ENCODE measurements around the gene ATP8A2. TPM values are rescaled to one million over a fixed set of nuclear protein-coding genes. Genes with fewer than 3 reads are reported as not detected.
A peak's percentile ranks its signal among the peaks of the same experiment; 100 is the strongest.

Gene ATP8A2
- total RNA-seq, 4 donors from 2014 or later: 0.20 to 1.1 (median 0.59) TPM

- TF ChIP-seq EP300 (IDR thresholded peaks at IDR 0.05; ENCODE audit: low read depth) (no peak), CTCF (IDR thresholded peaks at IDR 0.05) (no peak), POLR2A (IDR thresholded peaks at IDR 0.05) (no peak), POLR2AphosphoS5 (IDR thresholded peaks at IDR 0.05) (no peak)
- no peaks in the 10 kb centered on the region for H3K9me3 ChIP-seq
- WGBS, 2 donors (ENCODE audit: low coverage in 1 of 2): 90 to 97% methylated on average over 4 of the region's 4 CpGs
- no peak overlapping the region for H3K4me3 ChIP-seq
- intact Hi-C loops (cut with DNase I; ENCODE audit: low total_unique reads): no loop called here
- no peak overlapping the region for H3K27ac ChIP-seq
- H3K4me1 ChIP-seq: peaks cover 0 to 21% (median 13%) of the 10 kb centered on the region in 4 donors
- no peaks in the 10 kb centered on the region for H3K36me3 ChIP-seq
- DNase-seq: no peak
- in situ Hi-C loops (cut with MboI; ENCODE audit: low pct_ligation_motif_present in 1 of 4, low pct_unique_long_range_greater_than_20kb in 1 of 4, low sequenced_read_pairs in 3 of 4): no loop called here
- H3K27me3 ChIP-seq: peaks cover 47% of the 10 kb centered on the region
Observed at GRCh38 chr13:26047040-26047439, 675.3 kb downstream of the ATP8A2 start.

- intact Hi-C loops (cut with DNase I; ENCODE audit: low total_unique reads) (no loop called here), in situ Hi-C loops (cut with MboI; ENCODE audit: low pct_ligation_motif_present in 1 of 4, low pct_unique_long_range_greater_than_20kb in 1 of 4, low sequenced_read_pairs in 3 of 4) (no loop called here)
- H3K27me3 ChIP-seq: peaks cover 63% of the 10 kb centered on the region
Observed at GRCh38 chr13:26048741-26049140, 677.0 kb downstream of the ATP8A2 start.

GRCh38 chr13:26050568-26051230 is 678.9 kb downstream of the ATP8A2 start:
- TF ChIP-seq CTCF (IDR thresholded peaks at IDR 0.05) (no peak), POLR2A (IDR thresholded peaks at IDR 0.05) (no peak), POLR2AphosphoS5 (IDR thresholded peaks at IDR 0.05) (no peak), EP300 (IDR thresholded peaks at IDR 0.05; ENCODE audit: low read depth) (no peak)
- Histone ChIP-seq H3K27me3 (peaks cover 71% of the 10 kb centered on the region), H3K9me3 (no peaks in the 10 kb centered on the region), H3K4me3 (peak overlapping the region in 2 of 4 donors; percentile 44 to 54), H3K27ac (no peak overlapping the region), H3K36me3 (no peaks in the 10 kb centered on the region), H3K4me1 (peaks cover 0 to 21% (median 13%) of the 10 kb centered on the region in 4 donors)
- no peak for DNase-seq
- in situ Hi-C loops (cut with MboI; ENCODE audit: low pct_ligation_motif_present in 1 of 4, low pct_unique_long_range_greater_than_20kb in 1 of 4, low sequenced_read_pairs in 3 of 4) (no loop called here), intact Hi-C loops (cut with DNase I; ENCODE audit: low total_unique reads) (no loop called here)
- WGBS, 2 donors (ENCODE audit: low coverage in 1 of 2): 24% methylated on average over 51 of the region's 82 CpGs; no CpG with 5 or more reads in 1 of the 2 donors

More at GRCh38 chr13:26048741-26049140, 677.0 kb downstream of the ATP8A2 start:
- Histone ChIP-seq H3K9me3 (no peaks in the 10 kb centered on the region), H3K4me1 (peaks cover 0 to 21% (median 13%) of the 10 kb centered on the region in 4 donors), H3K27ac (no peak overlapping the region), H3K36me3 (no peaks in the 10 kb centered on the region), H3K4me3 (no peak overlapping the region)
- no peak for DNase-seq
- TF ChIP-seq POLR2A (IDR thresholded peaks at IDR 0.05) (no peak), POLR2AphosphoS5 (IDR thresholded peaks at IDR 0.05) (no peak), EP300 (IDR thresholded peaks at IDR 0.05; ENCODE audit: low read depth) (no peak), CTCF (IDR thresholded peaks at IDR 0.05) (no peak)
- 39 to 61% methylated on average over 4 of the region's 4 CpGs for whole genome bisulfite sequencing, 2 donors (ENCODE audit: low coverage in 1 of 2)

- in situ Hi-C loops (cut with MboI; ENCODE audit: low pct_ligation_motif_present in 1 of 4, low pct_unique_long_range_greater_than_20kb in 1 of 4, low sequenced_read_pairs in 3 of 4): no loop called here
- Histone ChIP-seq H3K9me3 (no peaks in the 10 kb centered on the region), H3K27me3 (peaks cover 71% of the 10 kb centered on the region), H3K4me3 (peak overlapping the region; percentile 14 to 54 (median 32)), H3K4me1 (peaks cover 0 to 21% (median 13%) of the 10 kb centered on the region in 4 donors), H3K27ac (no peak overlapping the region), H3K36me3 (no peaks in the 10 kb centered on the region)
- intact Hi-C loops (cut with DNase I; ENCODE audit: low total_unique reads): no loop called here
- TF ChIP-seq POLR2A (IDR thresholded peaks at IDR 0.05) (no peak), CTCF (IDR thresholded peaks at IDR 0.05) (no peak), POLR2AphosphoS5 (IDR thresholded peaks at IDR 0.05) (no peak), EP300 (IDR thresholded peaks at IDR 0.05; ENCODE audit: low read depth) (no peak)
- 8% methylated on average over 13 of the region's 45 CpGs; no CpG with 5 or more reads in 1 of the 2 donors for WGBS, 2 donors (ENCODE audit: low coverage in 1 of 2)
- no peak for DNase-seq
Observed at GRCh38 chr13:26051231-26051656, 679.5 kb downstream of the ATP8A2 start.

Data from transverse colon (tissue), 4 donors.